IPS DF 19.7 (cell line): ENCODE data around the gene EVL.

Source experiments
- DNase-seq: peaks from one replicate; pipeline ENCODE4 v3.0.0-alpha.2; 2013; ENCODE audit warnings: low read depth, low spot score

The EVL gene

GRCh38 chr14:100128688-100129087 lies 63.5 kb downstream of the EVL start:
- DNase-seq, result no peak

- no peak for DNase-seq
Measured at GRCh38 chr14:100129161-100129589, 64.0 kb downstream of the EVL start.

GRCh38 chr14:100130521-100130920 lies 65.3 kb downstream of the EVL start:
- no peak for DNase-seq

- DNase-seq, result peak; percentile 12
Measured at GRCh38 chr14:100131181-100131580, 66.0 kb downstream of the EVL start.

GRCh38 chr14:100132161-100132902 lies 67.1 kb downstream of the EVL start:
- DNase-seq, result no peak

GRCh38 chr14:100132903-100133510 lies 67.8 kb downstream of the EVL start:
- no peak for DNase-seq

GRCh38 chr14:100134586-100134985 lies 69.4 kb downstream of the EVL start:
- no peak for DNase-seq

- no peak for DNase-seq
Measured at GRCh38 chr14:100135073-100135472, 69.9 kb downstream of the EVL start.

GRCh38 chr14:100135784-100136183 lies 70.6 kb downstream of the EVL start:
- DNase-seq, result no peak

GRCh38 chr14:100137173-100137572 lies 72.0 kb downstream of the EVL start:
- DNase-seq, result no peak

- DNase-seq, result no peak
Measured at GRCh38 chr14:100138082-100138787, 73.0 kb downstream of the EVL start.

- DNase-seq, result no peak
Measured at GRCh38 chr14:100138955-100139354, 73.7 kb downstream of the EVL start.

GRCh38 chr14:100140452-100141078 lies 75.3 kb downstream of the EVL start:
- peak; percentile 57 for DNase-seq

GRCh38 chr14:100141098-100141497 lies 75.9 kb downstream of the EVL start:
- DNase-seq, result no peak

GRCh38 chr14:100142073-100143040 lies 77.1 kb downstream of the EVL start:
- DNase-seq, result no peak

- no peak for DNase-seq
Measured at GRCh38 chr14:100143523-100143922, 78.3 kb downstream of the EVL start.

- DNase-seq, result no peak
Measured at GRCh38 chr14:100143934-100144333, 78.7 kb downstream of the EVL start.

- no peak for DNase-seq
Measured at GRCh38 chr14:100144645-100144995, 79.4 kb downstream of the EVL start.

GRCh38 chr14:100144996-100145646 lies 79.9 kb downstream of the EVL start:
- DNase-seq, result no peak

GRCh38 chr14:100145682-100146464 lies 80.7 kb downstream of the EVL start:
- DNase-seq, result no peak
